ENCODE results near the gene ZNF618.

Gene ZNF618

GRCh38 chr9:114027863-114028465 lies 151.9 kb downstream of the ZNF618 start:
- DNase-seq (ENCODE audit: low read depth) = no peak
- no peak for TF ChIP-seq CTCF (IDR thresholded peaks at IDR 0.05; ENCODE audit: low read depth, low read length, missing control alignments)
- no peak overlapping the region for H3K4me3 ChIP-seq (ENCODE audit: low read depth, low read length)

GRCh38 chr9:114028646-114029045 lies 152.5 kb downstream of the ZNF618 start:
- no peak for DNase-seq (ENCODE audit: low read depth)
- no peak for TF ChIP-seq CTCF (IDR thresholded peaks at IDR 0.05; ENCODE audit: low read depth, low read length, missing control alignments)
- no peak overlapping the region for H3K4me3 ChIP-seq (ENCODE audit: low read depth, low read length)

- no peak for TF ChIP-seq CTCF (IDR thresholded peaks at IDR 0.05; ENCODE audit: low read depth, low read length, missing control alignments)
- DNase-seq (ENCODE audit: low read depth) = no peak
- H3K4me3 ChIP-seq (ENCODE audit: low read depth, low read length) = no peak overlapping the region
Observed at GRCh38 chr9:114029311-114030170, 153.4 kb downstream of the ZNF618 start.

GRCh38 chr9:114030364-114030763 lies 154.3 kb downstream of the ZNF618 start:
- TF ChIP-seq CTCF (IDR thresholded peaks at IDR 0.05; ENCODE audit: low read depth, low read length, missing control alignments) = no peak
- DNase-seq (ENCODE audit: low read depth) = no peak
- no peak overlapping the region for H3K4me3 ChIP-seq (ENCODE audit: low read depth, low read length)

GRCh38 chr9:114031037-114031630 lies 155.0 kb downstream of the ZNF618 start:
- TF ChIP-seq CTCF (IDR thresholded peaks at IDR 0.05; ENCODE audit: low read depth, low read length, missing control alignments) = no peak
- H3K4me3 ChIP-seq (ENCODE audit: low read depth, low read length) = no peak overlapping the region
- DNase-seq (ENCODE audit: low read depth) = no peak

- no peak for TF ChIP-seq CTCF (IDR thresholded peaks at IDR 0.05; ENCODE audit: low read depth, low read length, missing control alignments)
- H3K4me3 ChIP-seq (ENCODE audit: low read depth, low read length) = no peak overlapping the region
- no peak for DNase-seq (ENCODE audit: low read depth)
Observed at GRCh38 chr9:114031948-114032840, 156.1 kb downstream of the ZNF618 start.

Data from GM12864 (cell line).